Fibroblast of mammary gland (primary cell): ENCODE data around the gene STAC.
A peak's percentile ranks its signal among the peaks of the same experiment; 100 is the strongest.

Source experiments
- DNase-seq: peaks from one replicate; pipeline ENCODE4 v3.0.0-alpha.2; 2010; ENCODE audit warnings: low read depth
- H3K4me3 ChIP-seq: 2 replicates; pipeline ENCODE4 v1.5.1; 2011; ENCODE audit warnings: low read depth, mild to moderate bottlenecking, low read length, moderate library complexity; ENCODE audit not compliant: control insufficient read depth
- CTCF ChIP-seq: conservative IDR thresholded peaks from 2 replicates; pipeline ENCODE4 v1.5.1; 2011; ENCODE audit warnings: low read depth, low read length, inconsistent platforms; ENCODE audit not compliant: control insufficient read depth, insufficient read depth

STAC gene

DNA sequence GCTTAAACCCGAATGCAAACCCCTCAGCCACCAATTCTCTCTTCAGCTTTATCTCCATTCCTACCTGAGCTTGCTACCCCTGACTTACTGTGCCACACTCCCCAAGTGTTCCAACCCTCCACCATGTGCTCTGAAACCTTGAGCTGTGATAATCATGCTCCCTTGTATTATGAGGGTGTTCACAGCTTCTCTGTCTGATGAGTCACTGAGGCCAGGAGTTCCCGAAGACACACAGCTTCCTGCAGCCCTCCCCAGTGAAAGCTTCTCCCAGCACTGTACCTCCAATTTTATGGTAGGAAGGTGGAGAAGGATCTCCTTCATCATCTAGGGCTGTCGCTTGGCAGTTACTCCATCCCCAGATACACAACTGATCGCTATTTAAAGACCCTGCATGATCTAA lies 24.9 kb downstream of the STAC start:
- DNase-seq: no peak
- no peak overlapping the region for H3K4me3 ChIP-seq
- no peak for TF ChIP-seq CTCF

GRCh38 chr3:36408146-36408545 lies 27.8 kb downstream of the STAC start:
- no peak overlapping the region for H3K4me3 ChIP-seq
- peak; percentile 8 for DNase-seq
- peak; percentile 26 for TF ChIP-seq CTCF

GRCh38 chr3:36409862-36410261 lies 29.6 kb downstream of the STAC start:
- no peak for TF ChIP-seq CTCF
- DNase-seq: no peak
- no peak overlapping the region for H3K4me3 ChIP-seq

- no peak for DNase-seq
- no peak overlapping the region for H3K4me3 ChIP-seq
- no peak for TF ChIP-seq CTCF
Measured at GRCh38 chr3:36411587-36411986, 31.3 kb downstream of the STAC start.

DNA sequence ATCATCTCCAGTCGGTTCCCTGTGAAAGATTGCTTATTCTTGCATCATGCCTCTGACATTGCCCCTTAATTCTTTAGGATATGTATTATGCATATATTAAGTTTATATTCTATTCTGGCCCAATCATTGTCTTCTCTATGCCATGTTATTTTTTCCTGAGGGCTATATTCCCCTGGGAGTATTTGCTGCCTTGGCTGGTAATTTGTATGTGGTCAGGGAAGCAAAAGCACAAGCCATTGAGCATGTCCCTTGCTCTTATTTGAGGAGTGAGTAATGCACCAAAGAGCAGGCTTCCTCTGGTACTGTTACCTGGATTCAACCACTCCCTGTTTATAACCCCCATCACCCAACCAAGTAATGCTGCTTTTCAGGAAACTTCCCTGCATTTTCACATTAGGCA lies 36.3 kb downstream of the STAC start:
- DNase-seq: no peak

GRCh38 chr3:36417237-36417636 lies 36.9 kb downstream of the STAC start:
- no peak overlapping the region for H3K4me3 ChIP-seq
- no peak for TF ChIP-seq CTCF
- no peak for DNase-seq

More for the DNA sequence above, 36.3 kb downstream of the STAC start:
- H3K4me3 ChIP-seq: no peak overlapping the region
- no peak for TF ChIP-seq CTCF

GRCh38 chr3:36418296-36418695 lies 38.0 kb downstream of the STAC start:
- no peak for DNase-seq
- no peak for TF ChIP-seq CTCF
- no peak overlapping the region for H3K4me3 ChIP-seq
